Midbrain (tissue), 1 donor: ENCODE data around the gene LLGL1.

Experiments used
- DNase-seq: peaks from one replicate; lab custom pipeline; 2025; lab: John Stamatoyannopoulos, UW

LLGL1 gene

GRCh38 chr17:18270046-18270931 is 44.9 kb downstream of the LLGL1 start:
- no peak for DNase-seq

GRCh38 chr17:18277076-18277475 is 51.6 kb downstream of the LLGL1 start:
- no peak for DNase-seq

GRCh38 chr17:18278867-18279266 is 53.4 kb downstream of the LLGL1 start:
- DNase-seq: no peak

GRCh38 chr17:18280249-18280648 is 54.8 kb downstream of the LLGL1 start:
- no peak for DNase-seq

GRCh38 chr17:18280766-18281371 is 55.4 kb downstream of the LLGL1 start:
- no peak for DNase-seq

- no peak for DNase-seq
Observed at GRCh38 chr17:18281788-18282187, 56.4 kb downstream of the LLGL1 start.

GRCh38 chr17:18285296-18285695 is 59.9 kb downstream of the LLGL1 start:
- no peak for DNase-seq

- no peak for DNase-seq
Observed at GRCh38 chr17:18291718-18292540, 66.5 kb downstream of the LLGL1 start.
